D721Med (cell line): ENCODE data around the gene GSE1.

Source experiments
- DNase-seq: peaks from one replicate; pipeline ENCODE4 v3.0.0; 2011; ENCODE audit warnings: low spot score; ENCODE audit not compliant: insufficient read length
- FAIRE-seq: peaks from 2 replicates; lab custom pipeline; 2011; peaks lifted over from hg19 to GRCh38; lab: Jason Lieb, UNC
- CTCF ChIP-seq: IDR thresholded peaks from 2 replicates; pipeline ENCODE4 v1.5.1; 2012; ENCODE audit warnings: mild to moderate bottlenecking, control low read depth; ENCODE audit not compliant: insufficient read depth; ENCODE audit errors: missing control alignments

Gene GSE1

GRCh38 chr16:85656351-85657266 lies 43.5 kb downstream of the GSE1 start:
- DNase-seq (no peak), FAIRE-seq (no peak)
- no peak for TF ChIP-seq CTCF

- FAIRE-seq, result no peak
- TF ChIP-seq CTCF, result no peak
- DNase-seq, result no peak
These were observed 44.1 kb downstream of the GSE1 start for GRCh38 chr16:85657267-85657650.

- DNase-seq (no peak), FAIRE-seq (no peak)
- no peak for TF ChIP-seq CTCF
These were observed 44.9 kb downstream of the GSE1 start for GRCh38 chr16:85657996-85658395.

GRCh38 chr16:85658504-85659326 lies 45.6 kb downstream of the GSE1 start:
- no peak for FAIRE-seq
- TF ChIP-seq CTCF, result no peak
- no peak for DNase-seq

GRCh38 chr16:85659336-85659735 lies 46.2 kb downstream of the GSE1 start:
- no peak for TF ChIP-seq CTCF
- FAIRE-seq (no peak), DNase-seq (no peak)

- no peak for DNase-seq
- peak; percentile 75 for TF ChIP-seq CTCF
- no peak for FAIRE-seq
These were observed 46.8 kb downstream of the GSE1 start for GRCh38 chr16:85659805-85660511.
